Tibial nerve (tissue), 4 donors: ENCODE data around the gene TESK2. TPM values are rescaled to one million over a fixed set of nuclear protein-coding genes. Genes with fewer than 3 reads are reported as not detected.

Experiments
- DNase-seq, 2 donors: peaks; one replicate each; pipeline ENCODE4 v3.0.0-alpha.2; 2019; ENCODE audit warnings: low spot score in 2 of 2
- H3K27ac ChIP-seq, 4 donors: fragments of 200-600 bp; sonication (generic) in 3 of 4; one replicate each; pipeline ENCODE4 v1.5.1; 2017 to 2019; ENCODE audit warnings: mild to moderate bottlenecking in 1 of 4
- H3K27me3 ChIP-seq, 2 donors: fragments of 200-600 bp; sonication (generic) in 1 of 2; one replicate each; pipeline versions ENCODE4 v1.5.1 to v1.6.0; 2017 to 2019
- H3K36me3 ChIP-seq, 3 donors: fragments of 200-600 bp; sonication (generic); one replicate each; pipeline ENCODE4 v1.5.1; 2018 to 2019
- H3K4me1 ChIP-seq, 4 donors: fragments of 200-600 bp; sonication (generic) in 3 of 4; one replicate each; pipeline ENCODE4 v1.5.1; 2017 to 2019
- H3K4me3 ChIP-seq, 4 donors: fragments of 200-600 bp; sonication (generic) in 3 of 4; one replicate each; pipeline ENCODE4 v1.5.1; 2017 to 2019; ENCODE audit warnings: mild to moderate bottlenecking in 1 of 4, moderate library complexity in 1 of 4
- H3K9me3 ChIP-seq, 4 donors: fragments of 200-600 bp; sonication (generic) in 3 of 4; one replicate each; pipeline ENCODE4 v1.5.1; 2017 to 2019
- CTCF ChIP-seq, 5 experiments: fragments of 200-600 bp in 3 of 5; fragments of 450-650 bp in 2 of 5; sonication (generic) in 3 of 5; IDR thresholded peaks; one replicate each; pipeline ENCODE4 v1.5.1; 2016 to 2019; ENCODE audit warnings: antibody characterized with exemption in 5 of 5, mild to moderate bottlenecking in 3 of 5, moderate library complexity in 2 of 5
- EP300 ChIP-seq, 2 donors: sonication (generic); formaldehyde crosslinking; IDR thresholded peaks; one replicate each; pipeline ENCODE4 v1.6.1; 2017; ENCODE audit warnings: antibody characterized with exemption in 2 of 2, mild to moderate bottlenecking in 1 of 2
- POLR2A ChIP-seq, 2 donors: fragments of 450-650 bp; IDR thresholded peaks; one replicate each; pipeline ENCODE4 v1.6.1; 2017; ENCODE audit warnings: antibody characterized with exemption in 2 of 2, mild to moderate bottlenecking in 2 of 2, moderate library complexity in 2 of 2
- WGBS, 2 donors: methylation state at CpG; one replicate each; pipeline ENCODE4 v1.1.5; 2018; 5-methylcytosine and 5-hydroxymethylcytosine counted together
- total RNA-seq, 4 donors: library from RNA; depleted of rRNA; stranded (reverse); fragments of >200 nt; gene quantifications; one replicate each; pipeline ENCODE4 v1.1.0, GENCODE V29; 2016

Gene TESK2
- total RNA-seq, 4 donors from 2014 or later: 3.9 to 11.7 (median 8.5) TPM

DNA sequence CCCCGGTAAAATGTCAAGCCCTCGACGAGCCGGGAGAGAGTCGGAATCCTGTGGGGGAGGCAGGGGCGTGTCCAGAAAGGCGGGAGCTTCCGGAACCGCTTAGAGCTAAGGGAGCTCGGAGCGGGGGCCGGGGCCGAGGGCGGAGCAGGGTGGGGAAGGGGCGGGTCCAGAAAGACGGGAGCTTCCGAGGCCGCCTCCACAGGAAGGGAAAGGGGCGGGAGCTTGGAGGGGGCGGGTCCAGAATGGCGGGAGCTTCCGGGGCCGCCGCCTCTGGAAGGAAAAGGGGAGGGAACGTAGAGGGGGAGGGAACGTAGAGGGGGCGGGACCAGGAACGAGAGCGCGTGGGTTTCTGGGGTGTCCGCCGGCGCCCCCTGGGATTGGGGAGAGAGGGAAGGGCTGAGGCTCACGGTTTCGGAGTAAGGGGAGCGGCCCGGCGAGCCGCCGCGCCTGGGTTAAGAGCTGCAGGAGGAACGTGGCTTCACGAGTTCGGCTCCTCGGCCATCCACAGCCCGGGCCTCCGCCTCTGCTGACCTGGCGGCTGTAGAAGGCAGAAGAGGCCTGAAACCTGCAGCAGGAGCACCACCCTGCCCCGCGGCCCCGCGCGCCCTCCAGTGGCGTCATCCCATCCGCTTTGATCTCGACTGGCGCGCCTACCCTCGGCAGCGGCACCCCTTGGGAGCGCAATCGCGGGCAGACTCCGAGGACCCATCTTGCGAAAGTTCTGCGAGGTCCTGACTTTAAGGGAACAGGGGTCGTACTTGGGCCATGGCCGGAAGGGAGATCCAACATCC is 187.2 kb downstream of the TESK2 start:
- Histone ChIP-seq H3K9me3 (no peaks in the 10 kb centered on the region), H3K27ac (peak overlapping the region; percentile 86 to 97 (median 92)), H3K27me3 (no peaks in the 10 kb centered on the region), H3K4me3 (peak overlapping the region; percentile 56 to 88 (median 82)), H3K4me1 (peaks cover 0 to 19% (median 5%) of the 10 kb centered on the region in 4 donors), H3K36me3 (no peaks in the 10 kb centered on the region)
- TF ChIP-seq POLR2A (IDR thresholded peaks at IDR 0.05): peak; percentile 44 to 69
- peak; percentile 57 to 90 (median 69) for TF ChIP-seq CTCF (IDR thresholded peaks at IDR 0.05)
- TF ChIP-seq EP300 (IDR thresholded peaks at IDR 0.05): peak in 1 of 2 donors; percentile 78
- WGBS, 2 donors: 1 to 2% methylated on average over 42 to 60 of the region's 68 CpGs
- peak; percentile 96 for DNase-seq

- H3K4me3 ChIP-seq: peak overlapping the region; percentile 56 to 88 (median 75)
- H3K27ac ChIP-seq: peak overlapping the region in 3 of 4 donors; percentile 87 to 97 (median 93)
- H3K27me3 ChIP-seq: no peaks in the 10 kb centered on the region
- H3K4me1 ChIP-seq: peaks cover 0 to 19% (median 5%) of the 10 kb centered on the region in 4 donors
- no peaks in the 10 kb centered on the region for H3K9me3 ChIP-seq
- WGBS, 2 donors: 82 to 83% methylated on average over 16 of the region's 16 CpGs
- no peak for DNase-seq
- H3K36me3 ChIP-seq: no peaks in the 10 kb centered on the region
- no peak for TF ChIP-seq EP300 (IDR thresholded peaks at IDR 0.05)
Observed at GRCh38 chr1:45302505-45303150, 188.3 kb downstream of the TESK2 start.

DNA sequence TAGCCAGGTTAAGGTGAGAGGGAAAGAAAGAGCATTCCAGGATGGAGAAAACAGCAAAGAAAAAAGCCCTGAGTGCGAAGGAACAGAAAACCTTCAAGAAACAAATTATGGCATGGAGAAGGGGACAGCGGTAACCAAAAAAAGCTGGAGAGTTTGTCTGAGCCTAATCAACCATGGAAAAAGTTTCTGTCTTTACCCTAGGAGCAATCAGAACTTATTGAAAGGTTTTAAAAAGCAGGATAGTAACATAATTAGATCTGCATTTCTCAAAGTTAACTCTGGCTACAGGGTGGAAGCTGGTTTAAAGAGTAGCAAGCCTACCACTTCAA is 190.3 kb downstream of the TESK2 start:
- Histone ChIP-seq H3K27ac (no peak overlapping the region), H3K27me3 (no peaks in the 10 kb centered on the region), H3K36me3 (no peaks in the 10 kb centered on the region), H3K4me3 (no peak overlapping the region), H3K9me3 (no peaks in the 10 kb centered on the region), H3K4me1 (peaks cover 0 to 19% (median 5%) of the 10 kb centered on the region in 4 donors)
- no peak for TF ChIP-seq POLR2A (IDR thresholded peaks at IDR 0.05)
- no peak for TF ChIP-seq EP300 (IDR thresholded peaks at IDR 0.05)
- peak in 3 of 5 experiments; percentile 1 to 21 (median 15) for TF ChIP-seq CTCF (IDR thresholded peaks at IDR 0.05)
- no peak for DNase-seq
- 72 to 82% methylated on average over 2 of the region's 2 CpGs for WGBS, 2 donors

GRCh38 chr1:45299981-45300668 is 190.8 kb downstream of the TESK2 start:
- Histone ChIP-seq H3K4me1 (peaks cover 0 to 19% (median 5%) of the 10 kb centered on the region in 4 donors), H3K9me3 (no peaks in the 10 kb centered on the region), H3K4me3 (no peak overlapping the region), H3K27ac (no peak overlapping the region), H3K27me3 (no peaks in the 10 kb centered on the region), H3K36me3 (no peaks in the 10 kb centered on the region)
- peak in 1 of 2 donors; percentile 23 for DNase-seq
- WGBS, 2 donors: 8 to 9% methylated on average over 4 of the region's 4 CpGs
- TF ChIP-seq CTCF (IDR thresholded peaks at IDR 0.05) (peak; percentile 53 to 79 (median 66)), POLR2A (IDR thresholded peaks at IDR 0.05) (no peak)

GRCh38 chr1:45299296-45299695 is 191.7 kb downstream of the TESK2 start:
- H3K9me3 ChIP-seq: no peaks in the 10 kb centered on the region
- H3K4me1 ChIP-seq: peaks cover 0 to 11% (median under 1%) of the 10 kb centered on the region in 4 donors
- H3K4me3 ChIP-seq: no peak overlapping the region
- DNase-seq: no peak
- 0 to 57% methylated on average over 1 of the region's 1 CpG for WGBS, 2 donors
- H3K27me3 ChIP-seq: no peaks in the 10 kb centered on the region
- H3K36me3 ChIP-seq: no peaks in the 10 kb centered on the region
- no peak overlapping the region for H3K27ac ChIP-seq
- no peak for TF ChIP-seq CTCF (IDR thresholded peaks at IDR 0.05)
- no peak for TF ChIP-seq EP300 (IDR thresholded peaks at IDR 0.05)
